Mononuclear cell (primary cell): Measurements from ENCODE around the gene NPHP1. TPM values are rescaled to one million over a fixed set of nuclear protein-coding genes. Genes with fewer than 3 reads are reported as not detected.
"Not testable (repeated sequence)": the region's sequence is repeated elsewhere in the genome, so short reads cannot be mapped to it uniquely, and the experiment has no call there.

Experiments
- H3K27me3 ChIP-seq: 2 replicates; pipeline ENCODE4 v1.6.0; 2011; ENCODE audit warnings: low read length, control low read depth; ENCODE audit not compliant: insufficient read depth
- H3K4me1 ChIP-seq: 2 replicates; pipeline ENCODE4 v1.5.1; 2011; ENCODE audit warnings: mild to moderate bottlenecking, low read length, control low read depth; ENCODE audit not compliant: insufficient read depth
- H3K4me3 ChIP-seq: 2 replicates; pipeline ENCODE4 v1.5.1; 2011; ENCODE audit warnings: mild to moderate bottlenecking, low read length, moderate library complexity
- H3K9me3 ChIP-seq: 2 replicates; pipeline ENCODE4 v1.5.1; 2011; ENCODE audit warnings: low read depth, mild to moderate bottlenecking, control low read depth, low read length
- total RNA-seq: library from RNA; depleted of rRNA; stranded (reverse); fragments of >200 nt; gene quantifications from one replicate; pipeline ENCODE4 v1.2.3, GENCODE V29; 2012

NPHP1 gene
- total RNA-seq, 1 donor = 0.52 TPM

DNA sequence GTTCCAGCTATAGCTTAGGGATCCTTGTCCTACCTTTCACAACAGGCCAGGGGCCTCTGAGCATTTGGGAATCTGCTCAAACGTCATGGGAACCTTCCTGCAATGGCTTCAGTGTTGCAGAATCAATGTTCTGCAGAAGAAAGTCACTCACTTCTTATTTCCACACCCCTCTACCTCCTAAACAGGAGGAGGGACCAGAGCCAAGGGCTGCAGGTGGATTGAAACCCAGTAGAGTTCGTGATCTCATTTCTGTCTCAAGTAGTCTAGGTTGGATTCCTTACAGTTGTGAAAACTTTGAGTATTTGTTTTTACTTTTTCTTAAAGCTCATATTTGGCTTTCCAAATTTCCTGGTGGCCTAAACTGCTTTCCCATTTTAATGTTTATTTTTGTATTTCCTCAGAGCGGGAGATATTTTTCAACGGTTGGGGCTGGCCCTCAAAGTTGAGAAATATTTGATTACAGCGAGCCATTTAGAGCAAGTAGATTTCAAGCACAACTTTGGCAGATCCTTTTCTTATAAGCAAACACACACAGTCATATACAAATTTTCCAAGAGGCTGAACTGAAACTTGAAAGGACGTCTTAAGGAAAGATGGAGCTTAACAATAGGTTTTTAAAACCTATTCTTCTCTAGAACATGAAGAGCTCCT is 109.8 kb downstream of the NPHP1 start:
- not testable (repeated sequence) for H3K4me3 ChIP-seq, H3K4me1 ChIP-seq, H3K27me3 ChIP-seq, H3K9me3 ChIP-seq

- not testable (repeated sequence) for H3K9me3 ChIP-seq, H3K4me1 ChIP-seq, H3K27me3 ChIP-seq, H3K4me3 ChIP-seq
Observed at GRCh38 chr2:110093924-110094323, 110.9 kb downstream of the NPHP1 start.

DNA sequence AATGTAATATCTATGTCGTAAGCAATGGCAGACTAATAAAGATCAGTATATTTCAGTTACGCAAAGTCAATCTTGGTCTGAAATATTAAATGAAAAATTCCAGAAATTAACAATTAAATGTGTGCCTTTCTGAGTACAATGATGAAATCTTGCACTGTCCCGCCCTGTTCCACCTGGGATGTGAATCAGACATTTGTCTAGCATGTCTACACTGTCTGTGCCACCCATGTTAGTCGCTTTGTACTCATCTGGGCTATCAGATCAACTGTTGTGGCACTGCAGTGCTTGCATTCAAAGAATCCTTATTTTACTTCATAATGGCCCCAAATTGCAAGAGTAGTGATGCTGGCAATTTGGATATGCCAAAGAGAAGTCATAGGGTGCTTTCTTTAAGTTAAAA is 114.6 kb downstream of the NPHP1 start:
- H3K9me3 ChIP-seq, H3K4me1 ChIP-seq, H3K4me3 ChIP-seq, H3K27me3 ChIP-seq: not testable (repeated sequence)

GRCh38 chr2:110083757-110084156 is 121.1 kb downstream of the NPHP1 start:
- not testable (repeated sequence) for H3K4me1 ChIP-seq, H3K9me3 ChIP-seq, H3K27me3 ChIP-seq, H3K4me3 ChIP-seq

GRCh38 chr2:110083162-110083561 is 121.7 kb downstream of the NPHP1 start:
- H3K27me3 ChIP-seq, H3K9me3 ChIP-seq, H3K4me1 ChIP-seq, H3K4me3 ChIP-seq: not testable (repeated sequence)

DNA sequence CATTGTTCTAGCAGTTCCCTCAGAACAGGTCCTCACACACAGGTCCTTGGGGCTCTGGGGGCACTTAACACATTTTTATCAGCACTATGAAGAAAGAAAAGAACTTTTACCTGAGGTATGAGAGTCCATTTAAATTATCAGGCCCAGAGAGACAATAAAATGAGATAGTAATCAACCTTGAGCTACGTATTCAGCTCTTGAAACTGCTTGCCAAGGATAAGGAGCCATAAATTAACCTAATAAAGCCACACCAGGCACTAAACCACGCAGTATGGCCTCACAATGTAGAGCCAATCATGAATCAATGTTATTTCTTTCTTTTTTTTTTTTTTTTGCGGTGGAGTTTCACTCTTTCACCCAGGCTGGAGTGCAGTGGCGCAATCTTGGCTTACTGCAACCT is 126.7 kb downstream of the NPHP1 start:
- H3K4me1 ChIP-seq, H3K9me3 ChIP-seq, H3K4me3 ChIP-seq, H3K27me3 ChIP-seq: not testable (repeated sequence)

DNA sequence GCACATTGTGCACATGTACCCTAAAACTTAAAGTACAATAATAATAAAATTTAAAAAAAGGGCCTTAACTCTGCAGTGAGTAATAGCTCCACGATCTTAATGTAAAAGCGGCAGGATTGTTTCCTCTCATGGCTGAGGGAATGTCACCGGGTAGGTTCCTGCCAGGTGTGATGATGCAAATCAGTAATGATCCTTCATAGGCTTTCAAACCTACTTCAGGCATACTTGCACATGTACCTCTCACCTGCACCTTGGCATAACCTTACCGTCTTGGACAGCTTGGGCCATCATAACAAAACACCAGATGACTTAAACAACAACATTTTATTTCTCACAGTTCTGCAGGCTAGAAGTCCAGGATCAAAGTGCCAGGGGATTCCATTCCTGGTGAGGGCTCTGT is 128.9 kb downstream of the NPHP1 start:
- not testable (repeated sequence) for H3K27me3 ChIP-seq, H3K9me3 ChIP-seq, H3K4me1 ChIP-seq, H3K4me3 ChIP-seq

Other genes starting within 250 kb of the NPHP1 start
- 0.21 TPM for gene MALL, start 89.2 kb downstream of the NPHP1 start, total RNA-seq
- 8.4 TPM for gene MTLN, start 7.5 kb upstream of the NPHP1 start, total RNA-seq